Liver (tissue), 3 donors: ENCODE measurements around the gene STK24.

Experiments
- CTCF ChIP-seq: fragments of 150-350 bp; IDR thresholded peaks from 2 replicates; pipeline ENCODE4 v1.5.1; 2017; ENCODE audit warnings: improper control_type of control experiment, low read depth, low read length; ENCODE audit not compliant: missing input control
- JUND ChIP-seq, 2 donors: IDR thresholded peaks; 2 replicates each; pipeline ENCODE4 v1.6.1; 2016; ENCODE audit warnings: antibody characterized with exemption in 2 of 2
- MAX ChIP-seq: IDR thresholded peaks from 2 replicates; pipeline ENCODE4 v1.6.1; 2016; ENCODE audit warnings: antibody characterized with exemption
- RAD21 ChIP-seq, 2 donors: IDR thresholded peaks; 2 replicates each; pipeline ENCODE4 v1.6.1; 2016; ENCODE audit warnings: antibody characterized with exemption in 2 of 2, mild to moderate bottlenecking in 2 of 2
- RXRA ChIP-seq, 2 donors: IDR thresholded peaks; 2 replicates each; pipeline ENCODE4 v1.6.1; 2017 to 2018; ENCODE audit warnings: antibody characterized with exemption in 2 of 2, mild to moderate bottlenecking in 1 of 2
- SP1 ChIP-seq: IDR thresholded peaks from 2 replicates; pipeline ENCODE4 v1.6.1; 2018; ENCODE audit warnings: antibody characterized with exemption, mild to moderate bottlenecking
- TAF1 ChIP-seq: conservative IDR thresholded peaks from 2 replicates; pipeline ENCODE4 v1.6.1; 2016; ENCODE audit warnings: antibody characterized with exemption, mild to moderate bottlenecking
- YY1 ChIP-seq: IDR thresholded peaks from 2 replicates; pipeline ENCODE4 v1.6.1; 2016; ENCODE audit warnings: antibody characterized with exemption, mild to moderate bottlenecking
- donor health status: healthy.
- donor health status: healthy.

- TF ChIP-seq CTCF (no peak), RXRA (IDR thresholded peaks at IDR 0.05) (no peak), MAX (no peak), TAF1 (no peak), YY1 (no peak), RAD21 (IDR thresholded peaks at IDR 0.05) (no peak), SP1 (no peak), JUND (IDR thresholded peaks at IDR 0.05) (no peak)
These were observed 62.6 kb downstream of the STK24 start for GRCh38 chr13:98514288-98514687.
